Osteoblast (primary cell): Measurements from ENCODE around the gene MYH10. TPM values are rescaled to one million over a fixed set of nuclear protein-coding genes. Genes with fewer than 3 reads are reported as not detected.

Experiments
- DNase-seq: peaks from one replicate; pipeline ENCODE4 v3.0.0; 2011; ENCODE audit warnings: low spot score, mixed read lengths; ENCODE audit not compliant: insufficient read length; ENCODE audit errors: missing footprints
- H2AFZ ChIP-seq: 2 replicates; pipeline ENCODE4 v1.6.0; 2011; ENCODE audit warnings: mild to moderate bottlenecking, low read length
- H3K27ac ChIP-seq: 2 replicates; pipeline ENCODE4 v1.5.1; 2011; ENCODE audit warnings: mild to moderate bottlenecking, low read depth, low read length, moderate library complexity
- H3K27me3 ChIP-seq: 2 replicates; pipeline ENCODE4 v1.6.0; 2012; ENCODE audit warnings: mild to moderate bottlenecking, control low read depth, inconsistent platforms, low read length, moderate library complexity; ENCODE audit not compliant: insufficient read depth
- H3K36me3 ChIP-seq: 2 replicates; pipeline ENCODE4 v1.5.1; 2011; ENCODE audit warnings: mild to moderate bottlenecking, low read length, control low read depth, moderate library complexity; ENCODE audit not compliant: insufficient read depth
- H3K4me1 ChIP-seq: 2 replicates; pipeline ENCODE4 v1.5.1; 2011; ENCODE audit warnings: mild to moderate bottlenecking, low read length, control low read depth, moderate library complexity; ENCODE audit not compliant: insufficient read depth
- H3K4me2 ChIP-seq: 2 replicates; pipeline ENCODE4 v1.6.0; 2011; ENCODE audit warnings: mild to moderate bottlenecking, low read length; ENCODE audit not compliant: insufficient read depth
- H3K4me3 ChIP-seq: fragments of 200-600 bp; sonication (generic); 3 replicates; pipeline ENCODE4 v1.5.1; 2012; ENCODE audit warnings: mild to moderate bottlenecking, low read length, inconsistent platforms; ENCODE audit not compliant: insufficient read depth
- H3K79me2 ChIP-seq: 2 replicates; pipeline ENCODE4 v1.6.0; 2012; ENCODE audit warnings: mild to moderate bottlenecking, low read length, control low read depth, inconsistent platforms; ENCODE audit not compliant: insufficient read depth
- H3K9me3 ChIP-seq: 2 replicates; pipeline ENCODE4 v1.5.1; 2011; ENCODE audit warnings: low read depth, low read length, control low read depth
- H4K20me1 ChIP-seq: 2 replicates; pipeline ENCODE4 v1.6.0; 2012; ENCODE audit warnings: mild to moderate bottlenecking, low read length, control low read depth; ENCODE audit not compliant: insufficient read depth
- total RNA-seq: library from RNA; depleted of rRNA; stranded (reverse); fragments of >200 nt; gene quantifications from 2 replicates; pipeline ENCODE4 v1.2.3, GENCODE V29; 2012
- TF ChIP-seq, protein P1 (sequence below): IDR thresholded peaks from 2 replicates; pipeline ENCODE4 v1.5.1; 2011; ENCODE audit warnings: mild to moderate bottlenecking, low read depth, low read length, moderate library complexity; ENCODE audit errors: extremely low read depth

Gene MYH10
- total RNA-seq, 1 donor = 40.9 TPM

DNA sequence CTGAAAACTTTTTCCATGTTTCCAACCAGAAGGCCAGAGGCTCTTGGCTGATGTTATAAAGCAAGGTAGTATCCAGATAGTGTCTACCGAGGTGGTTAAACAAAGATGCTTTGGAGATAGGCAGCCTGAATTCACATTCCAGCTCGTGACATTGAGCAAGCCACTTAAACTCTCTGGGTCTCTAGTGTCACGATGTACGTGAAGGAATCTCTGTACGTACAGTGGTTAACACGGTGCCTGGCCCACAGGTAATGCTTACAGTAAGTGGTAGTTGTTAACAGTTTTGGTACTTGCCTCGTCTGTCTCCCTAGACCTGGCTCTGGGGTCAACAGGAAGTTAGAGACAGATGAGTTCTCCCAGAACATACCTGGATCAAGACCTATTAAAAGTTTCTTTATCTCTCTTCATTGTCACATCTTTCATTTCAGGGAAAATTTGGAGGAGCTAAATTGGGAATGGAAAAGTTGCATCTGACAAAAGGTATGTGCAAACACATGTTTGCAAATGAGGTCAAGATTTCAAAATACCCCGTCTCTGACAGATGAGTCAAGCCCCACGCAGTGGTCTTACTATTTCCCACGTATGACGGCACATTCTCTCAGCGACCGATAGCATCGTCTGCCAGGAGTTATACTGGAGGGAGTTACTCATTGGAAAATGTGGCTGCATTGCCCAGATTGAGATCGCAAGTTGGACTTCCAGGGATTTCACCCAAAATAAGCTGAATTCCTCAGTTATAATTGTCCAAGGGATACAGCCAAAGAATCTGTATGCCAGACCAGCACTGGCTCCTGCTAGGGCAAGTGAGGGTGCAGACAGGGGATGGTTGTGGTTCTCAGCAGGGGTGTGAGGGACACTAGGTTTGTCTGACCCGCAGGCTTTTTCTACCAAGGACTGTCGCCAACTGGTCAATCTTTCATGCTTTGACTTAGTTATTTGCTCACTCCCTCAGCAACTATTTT lies 18.9 kb upstream of the MYH10 start:
- Histone ChIP-seq H3K36me3 (no peaks in the 10 kb centered on the region), H2AFZ (no peak overlapping the region), H3K4me3 (peak overlapping the region; percentile 39), H3K27me3 (peaks cover 5% of the 10 kb centered on the region), H3K4me1 (peaks cover 13% of the 10 kb centered on the region), H4K20me1 (no peaks in the 10 kb centered on the region), H3K27ac (peak overlapping the region; percentile 89), H3K9me3 (no peaks in the 10 kb centered on the region), H3K4me2 (peak overlapping the region; percentile 63), H3K79me2 (no peaks in the 10 kb centered on the region)
- peak; percentile 88 for DNase-seq
- TF ChIP-seq, protein P1, sequence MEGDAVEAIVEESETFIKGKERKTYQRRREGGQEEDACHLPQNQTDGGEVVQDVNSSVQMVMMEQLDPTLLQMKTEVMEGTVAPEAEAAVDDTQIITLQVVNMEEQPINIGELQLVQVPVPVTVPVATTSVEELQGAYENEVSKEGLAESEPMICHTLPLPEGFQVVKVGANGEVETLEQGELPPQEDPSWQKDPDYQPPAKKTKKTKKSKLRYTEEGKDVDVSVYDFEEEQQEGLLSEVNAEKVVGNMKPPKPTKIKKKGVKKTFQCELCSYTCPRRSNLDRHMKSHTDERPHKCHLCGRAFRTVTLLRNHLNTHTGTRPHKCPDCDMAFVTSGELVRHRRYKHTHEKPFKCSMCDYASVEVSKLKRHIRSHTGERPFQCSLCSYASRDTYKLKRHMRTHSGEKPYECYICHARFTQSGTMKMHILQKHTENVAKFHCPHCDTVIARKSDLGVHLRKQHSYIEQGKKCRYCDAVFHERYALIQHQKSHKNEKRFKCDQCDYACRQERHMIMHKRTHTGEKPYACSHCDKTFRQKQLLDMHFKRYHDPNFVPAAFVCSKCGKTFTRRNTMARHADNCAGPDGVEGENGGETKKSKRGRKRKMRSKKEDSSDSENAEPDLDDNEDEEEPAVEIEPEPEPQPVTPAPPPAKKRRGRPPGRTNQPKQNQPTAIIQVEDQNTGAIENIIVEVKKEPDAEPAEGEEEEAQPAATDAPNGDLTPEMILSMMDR = no peak

DNA sequence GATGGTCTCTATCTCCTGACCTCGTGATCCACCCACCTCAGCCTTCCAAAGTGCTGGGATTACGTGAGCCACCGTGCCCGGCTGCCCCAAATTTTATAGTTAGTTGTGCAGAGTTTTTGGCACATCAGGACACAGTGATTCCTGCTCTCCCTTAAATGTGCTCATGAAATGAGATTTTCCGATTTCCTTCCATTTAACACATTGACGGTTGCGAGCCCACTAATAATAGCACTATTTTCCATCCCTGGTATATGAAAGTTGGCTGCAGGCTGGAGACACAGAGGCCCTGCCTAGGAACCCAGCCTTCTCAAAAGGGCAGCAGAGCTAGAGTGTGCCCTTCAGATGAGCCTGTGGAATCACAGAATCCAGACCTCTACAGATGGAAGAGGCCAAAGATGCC lies 17.4 kb upstream of the MYH10 start:
- H3K4me2 ChIP-seq = no peak overlapping the region
- H3K79me2 ChIP-seq = no peaks in the 10 kb centered on the region
- TF ChIP-seq, protein P1 = no peak

DNA sequence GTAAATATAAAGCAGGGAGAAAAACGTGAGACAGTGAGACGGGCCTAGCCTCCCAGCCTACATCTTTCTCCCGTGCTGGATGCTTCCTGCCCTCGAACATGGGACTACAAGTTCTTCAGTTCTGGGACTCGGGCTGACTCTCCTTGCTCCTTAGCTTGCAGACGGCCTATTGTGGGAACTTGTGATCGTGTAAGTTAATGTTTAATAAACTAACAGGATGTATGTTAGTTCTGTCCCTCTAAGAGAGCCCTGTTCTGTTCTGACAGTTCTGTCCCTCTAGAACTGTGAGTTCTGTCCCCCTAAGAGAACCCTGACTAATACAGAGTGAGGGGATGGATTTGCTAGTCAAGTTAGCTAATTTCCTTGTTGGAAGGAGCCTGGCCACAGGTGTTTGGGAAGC lies 16.7 kb upstream of the MYH10 start:
- no peaks in the 10 kb centered on the region for H3K9me3 ChIP-seq
- no peak for DNase-seq
- no peak overlapping the region for H3K4me2 ChIP-seq
- H3K4me3 ChIP-seq = no peak overlapping the region
- peaks cover 13% of the 10 kb centered on the region for H3K4me1 ChIP-seq
- TF ChIP-seq, protein P1 = no peak
- peaks cover 11% of the 10 kb centered on the region for H3K27me3 ChIP-seq
- H4K20me1 ChIP-seq = no peaks in the 10 kb centered on the region
- H3K79me2 ChIP-seq = no peaks in the 10 kb centered on the region
- no peak overlapping the region for H2AFZ ChIP-seq
- H3K36me3 ChIP-seq = no peaks in the 10 kb centered on the region
- no peak overlapping the region for H3K27ac ChIP-seq

More for the DNA sequence above, 17.4 kb upstream of the MYH10 start:
- DNase-seq = no peak
- Histone ChIP-seq H4K20me1 (no peaks in the 10 kb centered on the region), H2AFZ (no peak overlapping the region), H3K27ac (no peak overlapping the region), H3K4me1 (peaks cover 13% of the 10 kb centered on the region), H3K9me3 (no peaks in the 10 kb centered on the region), H3K4me3 (no peak overlapping the region), H3K27me3 (peaks cover 11% of the 10 kb centered on the region), H3K36me3 (no peaks in the 10 kb centered on the region)

DNA sequence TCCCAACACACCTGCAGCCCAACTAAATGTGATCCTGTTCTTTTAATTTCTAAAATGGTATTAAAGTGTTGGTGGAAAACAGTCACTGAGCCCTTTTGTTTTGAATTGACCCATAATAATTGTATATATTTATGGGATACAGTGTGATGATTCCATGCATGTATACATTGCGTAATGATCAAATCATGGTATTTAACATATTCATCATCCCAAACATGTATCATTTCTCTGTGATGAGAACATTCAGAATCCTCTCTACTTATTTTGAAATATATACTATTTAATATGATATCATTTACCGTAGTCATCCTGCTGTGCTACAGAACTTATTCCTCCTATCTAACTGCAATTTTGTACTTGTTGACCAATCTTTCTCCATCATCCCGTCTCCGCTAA lies 14.0 kb upstream of the MYH10 start:
- Histone ChIP-seq H3K27me3 (peaks cover 29% of the 10 kb centered on the region), H3K9me3 (no peaks in the 10 kb centered on the region), H2AFZ (no peak overlapping the region), H3K36me3 (no peaks in the 10 kb centered on the region), H3K4me2 (no peak overlapping the region), H3K4me3 (no peak overlapping the region), H3K27ac (no peak overlapping the region), H4K20me1 (no peaks in the 10 kb centered on the region), H3K4me1 (peaks cover 5% of the 10 kb centered on the region), H3K79me2 (no peaks in the 10 kb centered on the region)
- TF ChIP-seq, protein P1 = no peak
- DNase-seq = no peak
